Activated T-cell treated with anti-CD3 and anti-CD28 coated beads, Interleukin-2, amount 50 U/mL, for 4 hours (primary cell): ENCODE data around the gene GAS2L1. TPM values are rescaled to one million over a fixed set of nuclear protein-coding genes. Genes with fewer than 3 reads are reported as not detected.

Experiments used
- ATAC-seq, 2 donors: fragments of 200-7000 bp; cut with Tn5 transposase; one replicate each; pipeline ENCODE4 v1.10.0; 2021
- DNase-seq: peaks from one replicate; pipeline ENCODE4 v3.0.0-alpha.2; 2020
- H3K27me3 Mint-ChIP-seq: one replicate; pipeline ENCODE4 v1.8.0; 2021; ENCODE audit warnings: low read depth, mixed read lengths
- H3K36me3 Mint-ChIP-seq: one replicate; pipeline ENCODE4 v1.8.0; 2022; ENCODE audit warnings: mixed read lengths; ENCODE audit not compliant: insufficient read depth
- H3K4me1 Mint-ChIP-seq: one replicate; pipeline ENCODE4 v1.8.0; 2021; ENCODE audit warnings: low read depth, mixed read lengths
- H3K4me3 Mint-ChIP-seq: one replicate; pipeline ENCODE4 v1.8.0; 2021; ENCODE audit warnings: mild to moderate bottlenecking, moderate library complexity, mixed read lengths
- H3K9me3 Mint-ChIP-seq: one replicate; pipeline ENCODE4 v1.8.0; 2021; ENCODE audit warnings: mixed read lengths
- total RNA-seq, 3 donors: library from RNA; stranded (reverse); gene quantifications; one replicate each; pipeline ENCODE4 v1.2.1, GENCODE V29; 2021

GAS2L1 gene
- total RNA-seq = under 1 TPM; 0.37 to 0.90 (median 0.56) TPM

DNA sequence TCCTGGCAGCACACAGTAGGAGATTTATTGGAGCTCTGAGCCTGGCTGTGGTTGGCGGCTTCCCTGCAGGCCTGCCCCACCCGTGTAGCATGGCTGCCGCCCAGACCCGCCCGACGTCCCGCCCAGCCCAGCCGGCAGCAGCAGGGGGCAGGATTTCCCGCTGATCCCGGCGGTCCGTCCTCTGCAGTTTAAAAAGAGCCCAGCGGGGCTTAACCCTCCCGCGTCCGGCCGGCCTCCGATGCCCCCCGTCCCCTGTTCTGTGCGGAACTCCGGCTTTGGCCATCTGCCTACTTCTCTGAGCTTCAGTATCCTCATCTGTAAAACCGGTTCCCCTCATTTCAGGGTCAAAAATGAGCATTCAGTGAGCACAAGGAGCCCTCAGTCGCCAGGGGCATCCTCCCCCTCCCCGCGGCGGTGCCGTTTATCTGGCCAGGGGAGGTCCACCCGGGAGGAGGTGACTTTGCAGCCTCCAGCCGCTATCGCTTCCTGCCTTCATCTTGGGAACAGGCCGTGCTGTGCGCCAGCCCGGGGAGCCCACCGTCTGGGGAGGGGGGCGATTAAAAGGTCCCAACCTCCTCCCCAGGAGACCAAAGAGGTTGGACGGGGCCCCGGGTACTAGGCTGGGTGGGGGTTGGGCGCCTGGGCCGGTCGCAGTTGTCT lies at the start of gene GAS2L1:
Gene GAS2L1, plus strand, starts transcription at position 476 of the 660 bp plus-strand sequence. CDS start 1,456 bp downstream, outside the sequence.
- H3K4me3 Mint-ChIP-seq = peak within 1 kb of the TSS; percentile 76
- peaks cover 25% of the 10 kb centered on the region for H3K27me3 Mint-ChIP-seq
- H3K36me3 Mint-ChIP-seq = peaks cover 1% of the 10 kb centered on the region
- no peaks in the 10 kb centered on the region for H3K9me3 Mint-ChIP-seq
- peaks cover 14% of the 10 kb centered on the region for H3K4me1 Mint-ChIP-seq
- peak; percentile 47 to 49 for ATAC-seq
- DNase-seq = no peak

DNA sequence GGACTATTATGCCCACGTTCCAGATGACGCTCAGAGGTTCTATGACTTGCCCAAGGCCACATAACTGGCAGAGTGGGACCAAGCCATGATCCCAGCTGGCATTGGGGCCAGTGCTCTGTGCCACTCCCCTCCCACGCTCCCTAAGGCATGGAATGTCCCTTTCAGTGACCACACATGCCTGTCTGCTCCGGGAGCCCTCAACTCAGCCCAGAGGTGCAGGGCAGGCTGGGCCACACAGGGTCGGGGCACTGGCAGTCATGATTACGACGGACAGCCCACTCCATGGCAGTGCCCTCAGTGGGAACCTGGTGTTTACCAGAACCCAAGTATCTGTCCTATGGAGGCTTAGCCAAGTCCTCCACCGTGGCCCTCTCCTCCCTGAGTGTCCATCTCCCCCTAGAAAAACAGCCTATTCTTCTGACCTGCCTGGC lies 48.7 kb upstream of the GAS2L1 start:
- Mint-ChIP-seq H3K4me1 (no peaks in the 10 kb centered on the region), H3K9me3 (no peaks in the 10 kb centered on the region), H3K36me3 (no peaks in the 10 kb centered on the region), H3K4me3 (no peak overlapping the region), H3K27me3 (peaks cover 2% of the 10 kb centered on the region)
- DNase-seq = no peak
- no peak for ATAC-seq

DNA sequence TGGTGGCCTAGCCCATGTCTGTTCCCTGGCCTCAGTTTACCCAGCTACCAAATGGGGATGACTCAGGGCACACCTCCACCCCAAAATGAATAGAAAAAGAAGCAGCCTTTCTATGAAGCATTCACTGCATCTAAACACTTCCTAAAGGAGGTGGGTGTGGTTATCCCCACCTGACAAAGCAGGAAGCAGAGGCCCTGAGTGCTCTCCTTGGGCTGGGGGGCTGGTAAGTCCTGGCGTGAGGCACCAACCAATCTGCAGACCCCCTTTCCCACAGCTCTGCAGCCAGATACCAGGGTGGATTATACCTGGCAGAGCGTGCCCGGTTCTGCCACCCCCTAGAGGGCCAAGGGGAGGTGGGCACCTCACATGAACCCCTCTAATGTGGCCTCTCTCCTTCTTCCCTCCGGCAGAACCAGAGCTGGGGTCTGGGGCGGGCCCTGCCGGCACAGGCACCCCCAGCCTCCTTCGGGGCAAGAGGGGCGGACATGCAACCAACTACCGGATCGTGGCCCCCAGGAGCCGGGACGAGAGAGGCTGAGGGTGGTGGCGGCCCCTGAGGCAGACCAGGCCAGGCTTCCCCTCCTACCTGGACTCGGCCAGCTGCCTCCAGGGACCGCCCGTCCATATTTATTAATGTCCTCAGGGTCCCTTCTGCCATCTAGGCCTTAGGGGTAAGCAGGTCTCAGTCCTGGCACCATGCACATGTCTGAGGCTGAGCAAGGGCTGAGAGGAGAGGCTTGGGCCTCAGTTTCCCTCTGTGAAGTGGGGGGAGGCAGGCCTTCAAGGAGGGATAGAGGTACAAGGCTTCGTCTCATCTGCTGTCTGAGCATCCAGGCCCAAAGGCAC lies 47.8 kb upstream of the GAS2L1 start:
- Mint-ChIP-seq H3K36me3 (no peaks in the 10 kb centered on the region), H3K27me3 (no peaks in the 10 kb centered on the region), H3K4me3 (no peak overlapping the region), H3K9me3 (no peaks in the 10 kb centered on the region), H3K4me1 (no peaks in the 10 kb centered on the region)
- ATAC-seq (no peak), DNase-seq (no peak)

DNA sequence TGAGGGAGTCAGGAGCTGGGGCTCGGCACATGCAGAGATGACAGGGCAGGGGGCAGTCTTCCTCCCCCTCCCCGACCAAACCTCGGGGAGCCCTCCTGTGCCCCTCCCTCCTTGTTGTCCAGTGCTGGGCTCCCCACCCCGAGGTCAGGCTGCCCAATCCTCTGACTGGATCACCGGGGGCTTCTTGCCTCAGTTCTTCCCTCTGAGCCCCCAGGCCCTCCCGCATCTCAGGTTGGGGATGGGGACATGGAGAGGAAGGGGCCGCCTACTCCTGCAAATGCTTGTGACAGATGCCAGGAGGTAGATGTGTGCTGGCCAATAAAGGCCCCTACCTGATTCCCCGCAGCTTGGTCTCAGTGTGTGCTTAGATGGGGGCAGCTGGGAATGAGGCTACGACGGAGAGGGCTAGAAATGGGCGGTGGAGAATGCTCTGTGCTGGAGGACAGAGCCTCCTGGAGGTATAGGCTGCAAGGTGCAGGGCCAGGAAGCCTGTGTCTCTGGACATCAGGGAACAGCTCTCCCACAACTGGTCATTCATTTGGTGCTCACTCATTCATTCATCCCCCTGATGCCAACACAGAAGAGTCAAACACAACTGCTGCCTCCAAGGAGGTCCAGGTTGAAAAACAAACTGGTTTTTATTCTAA lies 47.1 kb upstream of the GAS2L1 start:
- peaks cover under 1% of the 10 kb centered on the region for H3K36me3 Mint-ChIP-seq
- DNase-seq = no peak
- ATAC-seq = no peak
- no peaks in the 10 kb centered on the region for H3K27me3 Mint-ChIP-seq
- H3K9me3 Mint-ChIP-seq = no peaks in the 10 kb centered on the region
- no peak overlapping the region for H3K4me3 Mint-ChIP-seq
- no peaks in the 10 kb centered on the region for H3K4me1 Mint-ChIP-seq

- ATAC-seq (no peak), DNase-seq (no peak)
Measured at GRCh38 chr22:29260031-29260560, 46.4 kb upstream of the GAS2L1 start.

DNA sequence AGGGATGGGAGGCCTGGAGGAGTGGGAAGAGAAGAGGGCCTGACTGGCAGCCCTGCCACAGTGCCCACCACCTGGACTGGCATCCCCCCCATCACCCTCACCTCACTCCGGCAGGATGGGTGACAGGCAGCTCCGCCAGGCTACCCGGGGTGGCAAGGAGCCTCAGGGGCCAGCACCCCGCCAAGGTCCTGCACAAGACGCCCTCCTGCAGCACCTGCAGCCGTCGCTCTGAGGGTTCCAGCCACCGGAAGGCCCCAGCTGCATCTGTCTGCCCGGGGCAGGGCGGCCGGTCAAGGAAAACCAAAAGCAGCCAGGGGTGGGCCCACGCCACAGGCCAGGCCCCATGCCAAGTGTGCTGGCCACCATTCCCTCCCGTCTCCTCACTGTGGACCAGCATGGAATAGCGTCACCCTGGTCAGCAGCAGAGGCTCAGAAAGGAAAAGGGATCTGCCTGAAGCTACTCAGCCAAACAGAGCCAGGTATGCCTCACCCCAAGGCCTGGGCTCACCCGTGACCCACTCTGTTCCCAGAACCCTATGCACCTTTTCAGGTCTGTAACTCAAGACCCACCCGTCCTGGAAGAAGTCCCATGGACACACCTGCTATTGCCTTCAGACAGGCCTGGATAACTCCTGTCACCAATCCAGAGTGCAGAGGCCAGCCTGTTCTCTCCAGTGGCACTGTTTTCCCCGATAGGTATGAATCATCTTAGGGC lies 45.7 kb upstream of the GAS2L1 start:
- Mint-ChIP-seq H3K9me3 (no peaks in the 10 kb centered on the region), H3K4me3 (no peak overlapping the region), H3K4me1 (no peaks in the 10 kb centered on the region), H3K27me3 (no peaks in the 10 kb centered on the region), H3K36me3 (peaks cover 2% of the 10 kb centered on the region)
- no peak for ATAC-seq
- no peak for DNase-seq

More at GRCh38 chr22:29260031-29260560, 46.4 kb upstream of the GAS2L1 start:
- Mint-ChIP-seq H3K4me1 (no peaks in the 10 kb centered on the region), H3K27me3 (no peaks in the 10 kb centered on the region), H3K36me3 (peaks cover 2% of the 10 kb centered on the region), H3K4me3 (no peak overlapping the region), H3K9me3 (no peaks in the 10 kb centered on the region)

DNA sequence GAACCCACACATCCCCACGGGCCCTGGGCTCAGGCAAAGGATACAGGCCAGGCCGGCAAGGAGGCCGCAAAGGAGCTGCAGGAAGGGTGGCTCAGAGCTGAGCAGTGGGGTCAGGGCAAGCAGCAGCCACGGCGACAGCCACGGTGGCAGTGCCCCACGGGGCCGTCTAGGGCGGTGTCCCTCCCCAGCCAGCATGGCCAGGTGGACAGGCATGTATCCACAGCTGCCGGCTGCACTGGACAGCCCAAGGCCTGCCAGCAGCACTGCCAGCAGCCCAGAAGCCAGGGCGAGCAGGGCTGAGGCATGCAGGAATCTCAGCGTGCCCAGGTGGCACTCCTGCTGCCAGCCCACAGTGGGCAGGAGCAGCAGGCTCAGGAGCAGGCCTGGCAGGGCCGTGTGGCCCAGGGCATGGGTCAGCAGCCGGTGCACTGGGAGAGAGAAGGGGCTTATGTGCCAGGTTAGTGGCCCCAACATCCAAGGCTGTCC lies 42.6 kb upstream of the GAS2L1 start:
- ATAC-seq (no peak), DNase-seq (no peak)
- peaks cover 9% of the 10 kb centered on the region for H3K4me1 Mint-ChIP-seq
- no peaks in the 10 kb centered on the region for H3K27me3 Mint-ChIP-seq
- peaks cover 11% of the 10 kb centered on the region for H3K36me3 Mint-ChIP-seq
- H3K9me3 Mint-ChIP-seq = no peaks in the 10 kb centered on the region
- H3K4me3 Mint-ChIP-seq = no peak overlapping the region

GRCh38 chr22:29265305-29265704 lies 41.1 kb upstream of the GAS2L1 start:
- no peak overlapping the region for H3K4me3 Mint-ChIP-seq

GRCh38 chr22:29265929-29266328 lies 40.5 kb upstream of the GAS2L1 start:
- Mint-ChIP-seq H3K36me3 (peaks cover 30% of the 10 kb centered on the region), H3K27me3 (no peaks in the 10 kb centered on the region), H3K4me3 (peak overlapping the region; percentile 96), H3K4me1 (peaks cover 23% of the 10 kb centered on the region), H3K9me3 (no peaks in the 10 kb centered on the region)
- DNase-seq (no peak), ATAC-seq (no peak)

More at GRCh38 chr22:29265305-29265704, 41.1 kb upstream of the GAS2L1 start:
- H3K4me1 Mint-ChIP-seq = peaks cover 17% of the 10 kb centered on the region
- H3K9me3 Mint-ChIP-seq = no peaks in the 10 kb centered on the region
- ATAC-seq = no peak
- peaks cover 23% of the 10 kb centered on the region for H3K36me3 Mint-ChIP-seq
- H3K27me3 Mint-ChIP-seq = no peaks in the 10 kb centered on the region
- no peak for DNase-seq

GRCh38 chr22:29266564-29267461 lies 39.6 kb upstream of the GAS2L1 start:
- no peaks in the 10 kb centered on the region for H3K9me3 Mint-ChIP-seq
- no peaks in the 10 kb centered on the region for H3K27me3 Mint-ChIP-seq
- no peak for DNase-seq
- no peak for ATAC-seq
- H3K4me1 Mint-ChIP-seq = peaks cover 31% of the 10 kb centered on the region
- peak overlapping the region; percentile 96 for H3K4me3 Mint-ChIP-seq
- H3K36me3 Mint-ChIP-seq = peaks cover 35% of the 10 kb centered on the region

- DNase-seq (no peak), ATAC-seq (no peak)
- Mint-ChIP-seq H3K9me3 (no peaks in the 10 kb centered on the region), H3K27me3 (no peaks in the 10 kb centered on the region), H3K4me3 (peak overlapping the region; percentile 96), H3K4me1 (peaks cover 38% of the 10 kb centered on the region), H3K36me3 (peaks cover 40% of the 10 kb centered on the region)
Measured at GRCh38 chr22:29267462-29267857, 39.0 kb upstream of the GAS2L1 start.

DNA sequence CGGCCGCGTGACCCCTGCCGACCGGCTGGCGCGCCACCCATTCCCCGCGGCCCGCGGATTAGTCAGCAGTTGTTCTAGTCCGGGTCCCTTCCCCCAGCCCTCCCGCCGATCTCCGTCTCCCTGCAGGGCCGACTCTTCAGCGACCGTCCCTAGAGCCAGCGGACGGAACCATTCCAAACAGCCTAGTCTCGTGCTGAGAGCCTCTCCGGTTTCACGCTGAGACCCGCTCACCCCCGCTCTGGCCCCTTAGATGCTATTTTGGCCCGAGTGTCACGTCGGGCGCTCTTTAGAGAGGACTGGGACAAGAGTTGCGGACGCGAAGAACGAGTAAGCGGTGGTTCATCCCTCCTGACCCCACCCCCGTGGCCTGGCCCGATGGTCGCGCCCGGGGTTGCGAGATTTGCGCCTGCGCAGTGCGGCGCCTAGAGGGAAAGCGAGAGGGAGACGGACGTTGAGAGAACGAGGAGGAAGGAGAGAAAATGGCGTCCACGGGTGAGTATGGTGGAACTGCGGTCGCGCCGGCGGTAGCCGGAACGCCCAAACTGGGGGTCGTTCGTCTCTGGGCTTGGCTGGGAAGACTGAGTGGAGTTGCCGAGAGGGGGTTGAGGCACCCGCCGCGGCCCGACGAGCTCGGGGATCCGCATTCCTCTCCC lies 38.5 kb upstream of the GAS2L1 start, which contains the start of the genes EWSR1 and RHBDD3:
Gene EWSR1, plus strand, starts transcription at position 411 of the 653 bp plus-strand sequence. Its CDS starts 69 bp downstream, at position 480.
Gene RHBDD3, minus strand, starts transcription at position 124 of the 653 bp plus-strand sequence. CDS start 2,355 bp downstream, outside the sequence.
- peaks cover 44% of the 10 kb centered on the region for H3K36me3 Mint-ChIP-seq
- no peaks in the 10 kb centered on the region for H3K27me3 Mint-ChIP-seq
- no peaks in the 10 kb centered on the region for H3K9me3 Mint-ChIP-seq
- DNase-seq = peak; percentile 96
- peak within 1 kb of the TSS; percentile 96 for H3K4me3 Mint-ChIP-seq
- H3K4me1 Mint-ChIP-seq = peaks cover 43% of the 10 kb centered on the region
- peak; percentile 87 to 90 for ATAC-seq
